ENCODE results near the gene GPRC5B.

Gene GPRC5B

DNA sequence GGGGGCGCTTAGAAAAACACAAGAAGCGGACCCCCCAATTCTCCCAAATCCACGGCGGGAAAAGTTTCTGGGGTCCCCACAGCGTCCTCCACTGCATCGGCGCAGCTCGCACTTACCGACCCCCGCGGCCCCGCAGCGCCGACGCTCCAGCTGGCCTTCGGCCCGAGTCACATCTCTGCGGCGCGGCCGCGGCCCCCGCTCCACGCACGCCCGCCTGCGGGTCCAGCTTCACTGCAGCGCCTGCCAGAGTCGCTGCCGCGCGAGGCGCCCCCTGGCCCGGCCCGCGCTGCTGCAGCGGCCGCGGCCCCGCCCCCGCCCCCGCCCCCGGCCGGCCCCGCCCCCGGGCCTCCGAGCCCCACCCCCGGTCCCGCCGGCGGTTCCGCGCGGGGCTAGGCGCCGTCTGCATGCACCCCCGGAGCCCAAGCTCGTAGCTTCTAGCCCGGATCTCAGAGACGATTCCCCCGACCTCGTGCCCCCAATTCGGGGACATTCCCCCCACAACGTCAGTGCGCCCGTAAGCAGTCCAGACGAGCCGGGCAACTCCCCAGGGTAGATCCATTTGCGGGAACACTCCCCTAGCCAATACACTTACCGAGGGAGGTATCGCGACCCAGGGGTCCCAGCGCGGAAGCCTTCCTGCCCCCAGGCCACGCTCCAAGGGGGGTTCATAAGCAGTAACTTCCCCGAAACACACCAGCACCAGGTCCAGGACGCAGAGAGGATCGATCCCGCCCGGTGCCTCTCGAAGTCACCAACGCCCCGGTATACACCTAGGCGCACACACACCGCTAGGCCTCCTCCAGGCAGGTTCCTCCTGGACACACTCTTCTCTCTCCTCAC is at the start of gene GPRC5B:
TSS of gene GPRC5B (minus strand) at position 238 of the 840 bp plus-strand sequence. CDS start 12,003 bp downstream, outside the sequence.
- DNase-seq: peak in 1 of 2 donors; percentile 11

DNA sequence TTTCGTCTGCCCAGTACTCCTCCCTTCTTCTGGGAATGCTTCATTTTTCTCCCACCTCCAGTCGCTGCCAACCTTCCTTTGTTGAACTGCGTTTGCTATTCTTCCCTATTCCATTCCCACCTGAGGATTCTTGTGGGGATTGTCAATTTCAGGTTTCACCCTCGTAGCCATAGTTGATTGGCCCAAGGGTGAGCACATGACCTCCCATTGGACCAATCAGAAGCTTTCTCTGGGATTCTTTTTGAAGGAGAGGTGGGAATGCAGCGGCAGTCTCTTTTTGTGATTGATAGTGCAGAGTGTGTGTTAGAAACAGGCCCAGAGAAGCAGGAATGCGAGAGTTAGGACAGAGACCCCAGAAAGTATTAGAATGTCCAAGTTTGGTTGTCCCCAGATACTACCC is 49.1 kb upstream of the GPRC5B start:
- DNase-seq: no peak

- no peak for DNase-seq
Measured at GRCh38 chr16:19929062-19929511, 44.4 kb upstream of the GPRC5B start.

GRCh38 chr16:19928432-19928831 is 43.8 kb upstream of the GPRC5B start:
- no peak for DNase-seq

- no peak for DNase-seq
Measured at GRCh38 chr16:19926449-19927390, 42.1 kb upstream of the GPRC5B start.

- DNase-seq: no peak
Measured at GRCh38 chr16:19923396-19923795, 38.7 kb upstream of the GPRC5B start.

- no peak for DNase-seq
Measured at GRCh38 chr16:19919142-19919541, 34.5 kb upstream of the GPRC5B start.

DNA sequence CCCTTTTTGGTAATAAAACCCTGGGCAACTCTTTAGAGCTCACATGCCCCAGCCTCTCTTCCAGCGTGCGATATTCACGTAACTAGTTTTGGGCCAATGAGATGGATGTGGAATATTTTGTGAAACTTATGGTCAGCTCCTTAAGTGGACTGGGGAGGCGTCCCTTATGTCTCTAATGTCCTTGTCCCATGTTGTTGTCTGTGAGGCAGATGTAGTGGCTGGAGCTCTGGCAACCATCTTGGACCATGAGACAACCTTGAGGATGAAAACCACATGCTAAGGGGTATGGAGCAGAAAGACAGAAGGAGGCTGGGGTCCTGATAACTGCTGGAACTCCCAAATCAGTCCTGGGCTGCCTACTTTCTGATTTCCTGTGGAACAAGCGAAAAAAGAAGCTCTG is 31.4 kb upstream of the GPRC5B start:
- no peak for DNase-seq

GRCh38 chr16:19914877-19915276 is 30.2 kb upstream of the GPRC5B start:
- DNase-seq: no peak

DNA sequence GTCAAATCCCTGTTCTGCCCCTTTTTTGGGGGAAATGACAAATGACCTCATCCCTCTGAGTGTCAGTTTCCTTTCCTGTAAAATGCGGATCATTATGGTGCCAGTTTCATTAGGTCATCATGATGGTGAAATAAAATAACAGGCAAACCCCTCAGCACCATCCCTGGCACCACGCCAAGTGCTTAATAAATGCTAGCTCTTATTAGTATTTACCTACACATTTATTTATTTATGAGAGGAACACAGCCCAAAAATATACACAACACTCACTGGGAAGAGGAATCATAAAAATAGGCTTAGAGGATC is 28.6 kb upstream of the GPRC5B start:
- DNase-seq: no peak

DNA sequence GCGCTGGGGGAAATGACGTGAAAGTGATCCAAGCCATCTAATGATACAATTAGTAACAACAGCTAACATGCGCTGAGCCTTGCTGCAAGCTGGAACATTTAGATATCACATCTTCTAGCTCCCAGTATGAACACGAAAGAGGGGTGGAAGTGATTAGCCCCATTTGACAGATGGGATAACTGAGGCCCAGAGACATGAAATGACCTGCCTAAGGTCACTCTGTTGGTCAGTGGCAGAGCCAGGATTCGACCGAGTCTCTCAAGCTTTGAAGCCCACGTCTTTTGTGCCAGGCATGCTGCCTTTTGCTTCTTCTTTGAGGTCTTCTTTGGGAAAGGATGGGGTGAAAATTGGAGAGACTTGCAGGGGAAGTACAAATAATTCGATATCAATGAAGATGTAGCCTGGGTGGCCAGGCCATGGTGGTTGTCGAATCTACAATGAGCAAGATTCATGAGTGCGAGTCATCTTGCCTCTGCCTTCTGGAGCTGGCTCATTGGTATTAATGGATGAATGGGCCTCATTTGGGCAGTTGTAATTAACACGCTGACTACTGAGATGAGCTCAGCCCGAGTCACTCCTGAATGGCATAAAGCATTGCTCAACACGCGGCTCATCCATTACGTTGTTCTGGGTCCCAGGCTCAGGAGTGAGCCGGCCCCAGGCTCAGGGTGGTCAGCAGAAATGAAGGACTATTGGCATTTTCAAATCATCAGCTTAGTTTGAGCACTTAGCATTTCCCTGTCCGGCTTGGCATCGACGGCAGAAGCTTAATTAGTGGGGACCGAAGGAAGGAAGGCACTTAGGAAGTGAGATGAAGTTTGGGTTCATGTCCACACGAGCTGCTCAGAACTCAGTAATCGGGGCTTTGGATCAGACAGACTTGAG is 28.0 kb upstream of the GPRC5B start:
- DNase-seq: peak in 1 of 2 donors; percentile 1

DNA sequence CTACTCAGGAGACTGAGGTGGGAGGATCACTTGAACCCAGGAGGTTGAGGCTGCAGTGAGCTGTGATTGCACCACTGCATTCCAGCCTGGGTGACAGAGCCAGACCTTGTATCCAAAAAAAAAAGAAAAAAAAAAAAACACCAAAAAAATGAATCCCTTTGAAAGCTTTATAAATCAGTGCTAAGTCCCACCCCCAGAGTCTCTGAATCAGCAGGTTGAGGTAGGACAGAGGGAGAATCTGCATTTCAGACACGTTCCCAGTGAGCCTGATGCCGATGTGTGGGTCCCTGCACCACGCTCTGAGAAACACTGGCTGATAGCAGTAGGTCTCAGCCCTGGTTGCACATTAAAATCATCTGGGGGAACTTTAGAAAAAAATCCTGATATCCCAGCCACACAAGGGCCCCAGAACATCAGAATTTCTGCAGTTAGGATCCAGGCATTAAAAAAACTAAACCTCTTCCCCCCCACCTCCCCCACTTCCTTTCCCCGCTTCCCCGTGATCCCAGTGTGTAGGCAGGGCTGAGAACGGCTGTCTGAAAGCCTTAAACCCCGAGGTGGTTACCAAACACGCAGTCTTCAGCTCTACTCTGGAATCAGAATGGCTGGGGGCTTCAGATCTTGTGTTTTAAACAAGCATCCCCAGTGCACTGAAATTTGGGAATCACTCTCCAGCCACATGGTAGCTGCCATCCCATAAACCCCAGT is 27.3 kb upstream of the GPRC5B start:
- DNase-seq: no peak

GRCh38 chr16:19911204-19911603 is 26.6 kb upstream of the GPRC5B start:
- no peak for DNase-seq

DNA sequence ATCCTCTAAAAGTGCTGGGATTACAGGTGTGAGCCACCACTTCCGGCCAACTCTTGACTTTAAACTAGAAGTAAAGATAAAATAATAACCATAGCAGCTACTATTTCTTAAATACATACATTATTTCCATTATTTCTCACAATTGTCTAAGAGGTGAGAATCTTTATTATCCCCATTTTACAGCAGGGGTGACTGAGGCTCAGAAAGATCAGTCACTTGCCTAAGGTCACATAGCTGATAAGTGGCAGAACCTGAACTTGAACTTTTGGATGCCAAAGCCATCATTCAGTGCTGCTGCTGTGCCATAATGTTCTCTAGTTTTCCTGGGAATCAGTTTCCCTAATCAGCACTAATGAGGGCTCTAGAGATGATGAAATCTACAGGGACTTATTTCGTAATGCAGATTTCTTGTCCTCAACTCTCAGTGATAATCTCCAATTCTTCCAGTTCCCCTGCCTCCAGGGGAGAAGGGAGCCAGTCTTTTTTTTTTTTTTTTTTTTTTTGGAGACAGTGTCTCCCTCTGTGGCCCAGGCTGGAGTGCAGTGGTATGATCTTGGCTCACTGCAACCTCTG is 25.2 kb upstream of the GPRC5B start:
- DNase-seq: no peak

GRCh38 chr16:19908921-19909320 is 24.3 kb upstream of the GPRC5B start:
- no peak for DNase-seq

GRCh38 chr16:19907161-19907992 is 22.7 kb upstream of the GPRC5B start:
- peak; percentile 31 to 33 for DNase-seq

DNA sequence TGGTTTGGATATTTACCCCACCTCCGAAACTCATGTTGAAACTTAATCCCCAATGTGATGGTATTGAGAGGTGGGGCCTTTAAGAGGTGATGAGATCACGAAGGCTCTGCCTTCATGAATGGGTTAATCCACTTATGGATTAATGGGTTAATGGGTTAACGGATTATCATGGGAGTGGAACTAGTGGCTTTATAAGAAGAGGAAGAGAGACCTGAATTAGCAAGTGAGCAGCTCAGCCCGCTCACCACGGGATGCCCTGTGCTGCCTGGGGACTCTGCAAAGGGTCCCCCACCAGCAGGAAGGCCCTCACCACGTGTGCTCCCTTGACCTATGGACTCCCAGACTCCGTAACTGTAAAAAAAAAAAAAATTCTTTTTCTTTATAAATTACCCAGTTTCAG is 16.5 kb upstream of the GPRC5B start:
- no peak for DNase-seq

DNA sequence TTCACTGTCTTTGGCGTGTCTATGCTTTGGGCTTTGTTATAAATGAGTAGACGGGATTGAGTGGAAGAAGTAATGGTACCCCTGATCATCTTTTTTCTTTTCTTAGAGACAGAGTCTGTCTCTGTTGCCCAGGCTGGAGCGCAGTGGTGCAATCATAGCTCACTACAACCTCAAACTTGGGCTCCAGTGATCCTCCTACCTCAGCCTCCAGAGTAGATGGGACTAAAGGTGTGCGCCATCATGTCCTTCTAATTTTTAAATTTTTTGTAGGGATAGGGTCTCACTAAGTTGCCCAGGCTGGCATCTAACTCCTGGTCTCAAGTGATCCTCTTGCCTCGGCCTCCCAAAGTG is 14.9 kb upstream of the GPRC5B start:
- no peak for DNase-seq

GRCh38 chr16:19898924-19899604 is 14.4 kb upstream of the GPRC5B start:
- peak in 1 of 2 donors; percentile 23 for DNase-seq

DNA sequence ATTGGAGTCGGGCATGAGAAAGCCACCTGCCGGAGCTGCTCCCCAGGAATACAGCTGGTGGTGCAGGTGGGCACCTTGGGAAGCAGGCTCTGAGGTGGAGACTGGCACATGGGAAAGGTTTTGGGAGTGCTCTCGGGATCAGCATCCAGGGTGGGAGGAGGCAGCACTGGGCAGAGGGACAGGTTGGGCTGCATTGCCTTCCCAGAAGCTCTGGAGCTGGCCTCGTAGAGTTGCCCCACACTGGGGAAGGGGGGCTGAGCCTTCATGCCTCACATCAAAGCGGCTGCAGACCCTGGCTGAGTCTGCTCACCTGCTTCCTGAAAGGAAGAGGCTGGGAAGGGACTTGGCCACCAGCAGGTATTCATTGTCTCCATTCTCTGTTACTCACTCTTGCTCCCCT is 13.5 kb upstream of the GPRC5B start:
- DNase-seq: no peak

Data from bone marrow (tissue), 2 donors.